DOHH2 (cell line): ENCODE results near the gene ZNF578.
"Not testable (repeated sequence)": the region's sequence is repeated elsewhere in the genome, so short reads cannot be mapped to it uniquely, and the experiment has no call there.

Experiments used
- H3F3A ChIP-seq: fragments of 200-600 bp; sonication (generic), shearing (Covaris generic); 2 replicates; pipeline ENCODE4 v1.6.0; 2016; ENCODE audit warnings: antibody characterized with exemption, mild to moderate bottlenecking; ENCODE audit not compliant: control insufficient read depth, insufficient read depth
- H3K27ac ChIP-seq: fragments of 200-600 bp; sonication (generic); 2 replicates; pipeline ENCODE4 v1.5.1; 2014; ENCODE audit warnings: low read depth, mild to moderate bottlenecking, low read length, moderate library complexity
- H3K27me3 ChIP-seq: fragments of 200-600 bp; sonication (generic); 2 replicates; pipeline ENCODE4 v1.6.1; 2014; ENCODE audit warnings: mild to moderate bottlenecking, low read length, mixed read lengths; ENCODE audit not compliant: control insufficient read depth
- H3K36me3 ChIP-seq: fragments of 200-600 bp; sonication (generic); 2 replicates; pipeline ENCODE4 v1.6.1; 2014; ENCODE audit warnings: mild to moderate bottlenecking, low read length, moderate library complexity, mixed read lengths; ENCODE audit not compliant: control insufficient read depth
- H3K4me1 ChIP-seq: fragments of 200-600 bp; sonication (generic); 2 replicates; pipeline ENCODE4 v1.6.1; 2014; ENCODE audit warnings: mild to moderate bottlenecking, low read length, mixed read lengths; ENCODE audit not compliant: control insufficient read depth
- H3K4me2 ChIP-seq: fragments of 200-600 bp; sonication (generic); 2 replicates; pipeline ENCODE4 v1.6.0; 2014; ENCODE audit warnings: mild to moderate bottlenecking, low read length, moderate library complexity
- H3K4me3 ChIP-seq: fragments of 200-600 bp; sonication (generic); 2 replicates; pipeline ENCODE4 v1.5.1; 2014; ENCODE audit warnings: mild to moderate bottlenecking, low read length, mixed read lengths
- H3K79me2 ChIP-seq: fragments of 200-600 bp; sonication (generic); 2 replicates; pipeline ENCODE4 v1.6.1; 2014; ENCODE audit warnings: mild to moderate bottlenecking, low read length, mixed read lengths; ENCODE audit not compliant: control insufficient read depth
- H3K9me2 ChIP-seq: fragments of 200-600 bp; sonication (generic); replicated peaks from 2 replicates; pipeline ENCODE4 v1.6.1; 2014; ENCODE audit warnings: mild to moderate bottlenecking, low read length, mixed read lengths; ENCODE audit not compliant: control insufficient read depth
- H3K9me3 ChIP-seq: fragments of 200-600 bp; sonication (generic); 2 replicates; pipeline ENCODE4 v1.6.1; 2014; ENCODE audit warnings: antibody characterized with exemption, low read length, mixed read lengths; ENCODE audit not compliant: control insufficient read depth, insufficient read depth
- H4K20me1 ChIP-seq: fragments of 200-600 bp; sonication (generic); 2 replicates; pipeline ENCODE4 v1.6.0; 2014; ENCODE audit warnings: low read depth, mild to moderate bottlenecking, antibody characterized with exemption, low read length, moderate library complexity; ENCODE audit not compliant: control insufficient read depth, insufficient read depth
- EZH2phosphoT487 ChIP-seq: fragments of 200-600 bp; sonication (generic); IDR thresholded peaks from 2 replicates; pipeline ENCODE4 v1.6.1; 2017; ENCODE audit warnings: borderline replicate concordance, mild to moderate bottlenecking, antibody characterized with exemption, low read length, moderate library complexity, mixed read lengths
- TF ChIP-seq, protein P1 (sequence below): fragments of 200-600 bp; sonication (generic); IDR thresholded peaks from one replicate; pipeline ENCODE4 v1.5.1; 2014; ENCODE audit warnings: antibody characterized with exemption, mild to moderate bottlenecking, low read depth, low read length; ENCODE audit not compliant: poor library complexity, severe bottlenecking

The ZNF578 gene

GRCh38 chr19:52474351-52475127 lies 21.2 kb downstream of the ZNF578 start:
- H3K9me3 ChIP-seq: peaks cover 75% of the 10 kb centered on the region
- no peaks in the 10 kb centered on the region for H3K27me3 ChIP-seq
- H3K9me2 ChIP-seq: no peaks in the 10 kb centered on the region
- no peak overlapping the region for H3K27ac ChIP-seq
- H3K36me3 ChIP-seq: no peaks in the 10 kb centered on the region
- no peak overlapping the region for H3K4me2 ChIP-seq
- no peaks in the 10 kb centered on the region for H3K4me1 ChIP-seq
- TF ChIP-seq, protein P1, sequence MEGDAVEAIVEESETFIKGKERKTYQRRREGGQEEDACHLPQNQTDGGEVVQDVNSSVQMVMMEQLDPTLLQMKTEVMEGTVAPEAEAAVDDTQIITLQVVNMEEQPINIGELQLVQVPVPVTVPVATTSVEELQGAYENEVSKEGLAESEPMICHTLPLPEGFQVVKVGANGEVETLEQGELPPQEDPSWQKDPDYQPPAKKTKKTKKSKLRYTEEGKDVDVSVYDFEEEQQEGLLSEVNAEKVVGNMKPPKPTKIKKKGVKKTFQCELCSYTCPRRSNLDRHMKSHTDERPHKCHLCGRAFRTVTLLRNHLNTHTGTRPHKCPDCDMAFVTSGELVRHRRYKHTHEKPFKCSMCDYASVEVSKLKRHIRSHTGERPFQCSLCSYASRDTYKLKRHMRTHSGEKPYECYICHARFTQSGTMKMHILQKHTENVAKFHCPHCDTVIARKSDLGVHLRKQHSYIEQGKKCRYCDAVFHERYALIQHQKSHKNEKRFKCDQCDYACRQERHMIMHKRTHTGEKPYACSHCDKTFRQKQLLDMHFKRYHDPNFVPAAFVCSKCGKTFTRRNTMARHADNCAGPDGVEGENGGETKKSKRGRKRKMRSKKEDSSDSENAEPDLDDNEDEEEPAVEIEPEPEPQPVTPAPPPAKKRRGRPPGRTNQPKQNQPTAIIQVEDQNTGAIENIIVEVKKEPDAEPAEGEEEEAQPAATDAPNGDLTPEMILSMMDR: no peak
- TF ChIP-seq EZH2phosphoT487: no peak
- no peaks in the 10 kb centered on the region for H3K79me2 ChIP-seq
- no peaks in the 10 kb centered on the region for H4K20me1 ChIP-seq
- no peak overlapping the region for H3K4me3 ChIP-seq
- H3F3A ChIP-seq: no peaks in the 10 kb centered on the region

- not testable (repeated sequence) for H3K79me2 ChIP-seq, H3K9me3 ChIP-seq, H3K27me3 ChIP-seq, H4K20me1 ChIP-seq, H3F3A ChIP-seq, H3K4me3 ChIP-seq, H3K4me2 ChIP-seq, H3K4me1 ChIP-seq, H3K9me2 ChIP-seq, H3K27ac ChIP-seq, H3K36me3 ChIP-seq
These were observed 30.9 kb downstream of the ZNF578 start for GRCh38 chr19:52484111-52484743.

GRCh38 chr19:52485064-52485463 lies 31.7 kb downstream of the ZNF578 start:
- H4K20me1 ChIP-seq, H3F3A ChIP-seq, H3K4me3 ChIP-seq, H3K27me3 ChIP-seq, H3K27ac ChIP-seq, H3K79me2 ChIP-seq, H3K9me2 ChIP-seq, H3K4me2 ChIP-seq, H3K4me1 ChIP-seq, H3K9me3 ChIP-seq, H3K36me3 ChIP-seq: not testable (repeated sequence)

- not testable (repeated sequence) for H3K4me3 ChIP-seq
These were observed 32.3 kb downstream of the ZNF578 start for GRCh38 chr19:52485561-52486240.

More at GRCh38 chr19:52485561-52486240, 32.3 kb downstream of the ZNF578 start:
- not testable (repeated sequence) for H3K4me1 ChIP-seq, H3K4me2 ChIP-seq, H3K27me3 ChIP-seq, H4K20me1 ChIP-seq, H3K36me3 ChIP-seq, H3F3A ChIP-seq, H3K79me2 ChIP-seq, H3K27ac ChIP-seq, H3K9me2 ChIP-seq, H3K9me3 ChIP-seq
